SW 1271 (cell line): Measurements from ENCODE around the gene NAP1L5.
A peak's percentile ranks its signal among the peaks of the same experiment; 100 is the strongest.

ENCODE experiments used
- DNase-seq, 2 experiments: peaks; one replicate each; lab custom pipeline; 2025; lab: John Stamatoyannopoulos, UW

Gene NAP1L5

GRCh38 chr4:88722276-88722780, 24.7 kb upstream of the NAP1L5 start:
- no peak for DNase-seq

DNA sequence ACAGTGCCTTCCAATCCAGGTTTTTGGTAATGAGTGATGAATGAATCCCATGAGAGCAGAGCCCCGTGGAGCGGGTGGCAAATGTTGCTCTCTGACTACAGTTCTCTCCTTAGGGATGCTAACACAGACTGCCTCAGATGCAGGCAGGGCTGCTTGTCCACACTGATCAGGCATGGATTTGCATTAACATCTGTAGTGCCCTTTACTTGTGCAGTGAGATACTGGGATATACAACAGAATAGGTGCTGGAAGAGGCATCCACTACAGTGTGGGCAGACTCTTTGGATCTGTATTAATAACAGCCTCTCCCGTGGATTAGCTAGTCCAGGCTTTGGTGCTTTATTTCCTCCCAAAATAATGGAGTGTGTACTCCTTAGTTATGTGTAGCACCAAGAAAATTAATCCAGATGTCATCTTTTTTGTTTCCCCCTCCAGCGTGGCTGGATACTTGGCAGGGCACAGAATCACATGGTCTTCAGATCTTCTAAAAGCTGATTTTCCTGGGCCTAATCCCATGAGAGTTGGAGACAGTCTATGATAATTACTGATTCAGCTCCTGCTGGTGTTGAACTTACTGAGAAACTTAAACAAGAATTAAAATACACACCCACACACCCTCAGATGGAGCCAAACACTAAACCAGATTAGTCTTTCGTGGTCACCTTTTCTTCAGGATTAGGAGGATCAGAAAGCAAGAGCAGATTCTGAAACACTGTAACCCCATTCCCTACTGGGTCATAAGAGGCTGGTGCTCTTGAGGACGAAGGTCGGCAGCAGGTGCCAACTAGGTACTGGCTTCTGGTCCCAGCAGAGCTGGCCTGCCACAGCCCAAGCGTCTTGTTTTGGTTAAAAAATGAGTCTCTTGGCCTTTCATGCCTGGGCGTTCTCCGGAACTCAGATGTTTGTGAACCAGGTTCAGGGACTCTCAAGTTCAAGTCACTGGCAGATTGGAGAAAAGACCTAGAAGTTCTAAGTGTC, 23.1 kb upstream of the NAP1L5 start:
- DNase-seq = no peak

DNA sequence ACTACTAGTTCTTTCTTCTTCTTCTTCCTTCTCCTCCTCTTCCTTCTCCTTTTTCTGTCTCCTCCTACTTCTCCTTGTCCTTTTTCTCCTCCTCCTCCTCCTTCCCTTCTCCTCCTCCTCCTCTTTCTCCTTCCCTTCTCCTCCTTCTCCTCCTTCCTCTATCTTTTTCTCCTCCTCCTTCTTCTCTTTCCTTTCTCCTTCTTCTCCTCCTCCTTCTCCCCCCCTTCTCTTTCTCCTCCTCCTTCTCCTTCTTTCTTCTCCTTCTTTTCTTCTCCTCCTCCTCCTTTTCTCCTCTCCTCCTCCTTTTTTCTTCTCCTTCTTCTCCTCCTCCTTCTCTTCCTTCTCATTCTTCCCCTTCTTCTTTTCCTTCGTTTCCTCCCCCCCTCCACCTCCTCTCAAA, 21.8 kb upstream of the NAP1L5 start:
- DNase-seq = no peak

GRCh38 chr4:88718098-88718497, 20.5 kb upstream of the NAP1L5 start:
- DNase-seq = no peak

DNA sequence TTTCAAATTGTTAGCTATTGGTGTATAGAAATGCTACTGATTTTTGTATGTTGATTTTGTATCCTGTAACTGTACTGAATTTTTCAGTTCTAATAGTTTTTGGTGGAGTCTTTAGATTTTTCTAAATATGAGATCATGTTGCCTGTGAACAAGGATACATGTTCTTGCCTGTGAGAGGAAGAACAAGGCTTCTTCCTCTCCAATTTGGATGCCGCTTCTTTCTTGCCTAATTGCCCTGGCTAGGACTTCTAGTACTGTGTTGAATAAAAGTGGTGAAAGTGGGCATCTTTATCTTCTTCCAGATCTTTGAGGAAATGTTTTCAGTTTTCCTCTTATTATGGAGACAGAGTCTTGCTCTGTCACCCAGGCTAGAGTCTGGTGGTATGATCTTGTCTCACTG, 16.2 kb upstream of the NAP1L5 start:
- no peak for DNase-seq

DNA sequence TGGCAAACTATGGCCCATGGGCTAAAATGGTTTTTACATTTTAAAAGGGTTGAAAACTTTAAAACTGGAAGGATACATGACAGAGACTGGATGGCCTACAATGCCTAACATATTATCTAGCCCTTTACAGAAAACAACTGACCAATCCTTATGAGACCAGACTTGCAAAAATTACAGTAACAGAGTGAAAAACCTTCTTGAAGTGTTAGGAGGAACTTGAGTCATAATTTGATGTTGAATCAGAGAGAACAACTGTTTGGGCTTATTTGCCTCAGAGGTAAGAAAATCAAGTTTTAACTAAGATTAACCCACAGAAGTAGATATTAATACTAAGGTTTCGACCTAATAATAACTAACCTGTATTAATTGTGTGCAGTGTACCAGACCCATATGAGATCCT, 12.4 kb upstream of the NAP1L5 start:
- no peak for DNase-seq

DNA sequence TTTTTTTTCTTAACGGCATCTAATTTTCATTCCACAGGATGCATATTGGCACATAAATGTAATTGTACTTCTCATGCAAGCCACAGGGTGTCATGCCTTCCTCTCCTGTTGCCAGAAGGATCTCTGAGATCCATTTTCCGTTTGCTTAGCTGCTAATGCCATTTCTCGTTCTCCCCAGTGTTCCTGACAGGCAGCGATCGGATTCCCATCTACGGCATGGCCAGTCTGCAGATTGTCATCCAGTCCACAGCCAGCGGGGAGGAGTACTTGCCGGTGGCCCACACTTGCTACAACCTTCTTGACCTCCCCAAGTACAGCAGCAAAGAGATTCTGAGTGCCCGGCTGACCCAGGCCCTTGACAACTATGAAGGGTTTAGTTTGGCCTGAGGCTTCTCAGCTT, 8.9 kb upstream of the NAP1L5 start:
- DNase-seq = no peak

DNA sequence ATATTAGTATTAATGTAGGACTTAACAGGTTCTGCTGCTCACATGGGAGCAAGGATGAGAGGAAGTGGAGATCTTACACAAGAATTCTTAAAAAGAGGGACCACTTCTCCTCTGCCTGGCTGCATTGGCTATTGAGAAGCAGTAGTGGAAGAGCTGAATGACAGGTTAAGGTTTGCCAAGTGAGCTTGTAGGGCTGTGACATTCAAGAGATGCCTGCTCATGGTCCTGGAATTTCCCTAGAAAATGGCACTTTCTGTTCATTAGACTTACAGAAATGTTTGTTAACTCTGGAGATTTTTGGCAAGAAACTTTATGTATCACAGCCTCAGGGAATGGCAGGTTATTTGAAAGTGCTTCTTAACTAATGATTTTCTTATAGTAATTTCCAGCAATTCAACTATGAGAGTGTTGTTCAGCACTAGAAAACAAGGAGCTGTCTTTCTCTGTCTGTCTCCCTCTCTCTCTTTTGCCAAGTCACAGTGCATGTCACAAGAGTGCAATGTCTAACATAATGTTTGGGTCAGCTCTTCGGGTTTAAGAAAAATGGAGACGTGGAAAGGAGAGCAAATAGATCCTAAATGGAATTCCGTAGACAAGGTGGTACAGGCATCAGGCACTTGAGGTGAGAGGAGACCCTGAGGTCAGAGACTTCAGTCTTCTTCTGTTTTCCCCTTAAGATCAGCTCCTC, 8.3 kb upstream of the NAP1L5 start:
- DNase-seq = no peak

DNA sequence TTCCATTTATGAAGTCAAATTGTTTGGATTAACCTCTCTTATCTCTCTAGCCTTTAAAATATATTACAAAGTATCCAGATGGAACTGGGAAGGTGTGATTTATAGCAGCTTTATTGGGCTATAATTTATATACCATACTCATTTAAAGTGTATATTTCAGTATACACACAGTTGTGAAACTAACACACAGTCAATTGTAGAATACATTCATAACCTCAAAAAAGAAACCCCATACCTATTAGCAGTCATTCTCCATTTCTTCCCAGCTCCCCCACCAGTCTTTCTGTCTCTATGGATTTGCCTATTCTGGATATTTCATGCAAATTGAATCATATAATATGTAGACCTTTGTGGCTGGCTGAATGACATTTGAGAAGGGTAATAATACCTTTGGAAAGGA, 7.6 kb upstream of the NAP1L5 start:
- DNase-seq = no peak

DNA sequence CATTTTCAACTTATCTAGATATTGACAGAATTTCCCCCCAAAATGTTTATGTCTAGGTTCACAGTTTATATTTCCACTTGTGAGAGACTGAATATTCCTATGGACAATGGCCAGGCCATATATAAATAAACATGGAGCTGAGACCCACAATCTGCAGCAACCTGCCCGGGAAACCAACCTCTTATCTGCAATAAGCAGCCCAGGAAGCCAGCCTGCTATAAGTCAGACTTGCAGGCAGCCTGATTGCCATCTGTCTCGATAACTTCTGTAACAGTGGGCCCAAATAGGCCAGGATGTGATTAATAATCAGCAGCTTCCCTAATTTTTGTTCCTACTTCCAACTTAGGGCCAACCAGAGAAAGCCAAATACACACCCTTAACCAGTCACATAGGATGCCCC, 5.2 kb upstream of the NAP1L5 start:
- DNase-seq = no peak

DNA sequence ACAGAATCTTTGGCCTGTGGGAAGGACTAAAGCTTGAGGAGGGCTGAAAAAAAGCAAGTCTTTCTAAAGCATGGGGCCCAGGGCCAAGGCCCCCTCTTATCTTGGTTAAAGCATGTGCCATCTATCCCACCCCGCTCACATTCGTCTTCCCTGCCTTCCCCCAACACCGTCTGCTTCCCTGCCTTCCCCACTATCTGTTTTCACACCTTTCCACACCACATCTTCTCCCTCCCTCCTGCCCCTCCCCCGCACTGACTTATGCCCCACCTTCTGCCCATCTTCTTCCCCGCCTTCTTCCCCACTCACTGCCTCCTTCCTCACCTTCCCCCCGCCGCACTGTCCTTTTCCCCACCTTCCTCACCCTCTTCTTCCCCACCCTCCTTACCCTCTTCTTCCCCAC, 890 bp upstream of the NAP1L5 start:
- no peak for DNase-seq

DNA sequence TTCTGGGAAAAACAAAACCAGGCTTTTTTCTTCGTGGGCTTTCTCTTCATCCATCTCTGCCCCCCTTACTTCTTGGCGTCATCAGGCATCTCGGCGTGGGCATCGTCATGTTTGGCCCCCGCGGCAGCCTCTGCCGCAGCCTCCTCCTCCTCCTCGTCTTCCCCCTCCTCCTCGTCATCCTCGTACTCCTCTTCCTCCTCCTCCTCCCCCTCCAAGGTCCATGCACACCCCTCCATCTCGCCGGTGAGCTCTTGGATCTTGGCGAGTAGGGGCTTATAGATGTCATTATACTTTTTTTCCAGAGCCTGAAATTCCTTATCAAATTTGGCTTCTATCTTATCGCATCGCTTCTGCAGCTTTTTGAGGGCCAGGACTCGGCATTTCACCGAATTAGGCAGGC, 488 bp downstream of the NAP1L5 start:
- no peak for DNase-seq

DNA sequence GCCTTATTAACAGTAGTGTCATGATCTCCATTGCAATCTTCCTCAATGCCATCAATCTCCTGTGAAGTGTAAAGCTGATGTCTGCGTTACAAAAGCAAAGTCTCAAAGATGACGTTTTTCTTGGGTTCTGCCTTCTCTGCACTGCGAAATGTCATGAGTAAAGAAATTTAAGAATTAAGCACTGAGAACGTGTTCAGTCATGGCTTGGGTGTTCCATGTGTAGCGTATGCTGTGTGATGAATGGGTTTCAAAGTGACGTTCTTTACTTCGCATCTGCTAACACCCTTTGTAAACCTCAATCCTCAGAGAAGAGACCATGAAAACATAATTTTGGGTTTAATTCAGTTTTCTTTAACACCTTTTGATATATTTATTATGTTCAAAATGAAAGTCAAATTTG, 999 bp downstream of the NAP1L5 start:
- DNase-seq = no peak

GRCh38 chr4:88693792-88694191, 3.8 kb downstream of the NAP1L5 start:
- DNase-seq = no peak

DNA sequence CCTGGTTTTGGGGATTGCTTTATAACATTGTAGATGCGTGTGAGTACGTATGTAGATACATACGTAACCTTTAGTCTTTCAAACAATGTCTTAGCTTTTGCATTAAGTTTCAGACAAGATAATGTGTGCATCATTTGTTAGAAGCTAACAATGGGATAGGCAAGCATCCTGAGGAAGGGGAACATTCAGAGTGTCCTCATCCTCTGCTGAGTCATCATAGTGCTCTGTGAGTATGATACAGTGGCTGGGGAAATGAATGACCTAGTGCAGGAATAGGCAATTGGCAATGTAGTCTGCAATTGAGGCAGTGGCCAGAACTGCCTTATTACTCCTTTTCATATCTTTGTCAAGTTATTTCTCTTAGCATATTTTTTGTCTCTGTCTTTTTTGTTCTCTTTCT, 7.3 kb downstream of the NAP1L5 start:
- no peak for DNase-seq

- DNase-seq = no peak
These were observed 16.4 kb downstream of the NAP1L5 start for GRCh38 chr4:88681209-88681608.

DNA sequence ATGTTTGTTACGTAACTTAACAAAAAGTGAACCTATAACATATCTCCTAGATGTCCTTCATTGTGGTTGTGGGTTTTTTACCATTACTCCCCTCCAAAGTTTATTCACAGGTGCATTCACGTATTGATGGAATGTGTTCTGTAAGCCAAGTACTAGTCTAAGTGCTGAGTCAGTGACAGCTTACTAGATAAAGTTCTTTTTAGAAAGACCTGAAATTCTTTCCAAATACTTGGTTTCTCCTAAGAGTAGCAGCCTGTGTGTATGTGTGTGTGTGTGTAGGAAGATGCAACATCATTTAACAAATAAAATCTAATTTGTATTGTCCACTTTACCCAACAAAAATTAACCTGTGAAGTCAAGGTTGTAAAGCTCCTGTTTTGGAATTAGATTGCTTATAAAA, 22.1 kb downstream of the NAP1L5 start:
- DNase-seq = no peak

DNA sequence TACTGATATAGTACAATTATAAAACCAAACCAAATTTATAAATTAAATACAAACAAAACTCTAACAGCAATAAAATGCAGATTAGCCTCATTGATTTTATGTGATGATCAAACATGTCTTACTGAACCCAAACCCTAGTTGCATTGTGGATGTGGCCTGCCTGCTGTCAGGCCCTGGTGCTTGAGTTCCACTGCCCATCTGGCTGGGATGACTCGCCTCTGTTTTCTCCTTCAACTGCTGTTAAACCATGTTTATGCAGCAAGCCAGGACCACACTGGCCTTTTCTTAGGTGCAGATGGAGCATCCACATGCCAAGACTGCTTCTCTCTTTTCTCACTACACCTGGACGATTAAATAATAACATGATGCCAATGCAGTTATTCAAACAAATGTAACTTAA, 22.6 kb downstream of the NAP1L5 start:
- DNase-seq = no peak

DNA sequence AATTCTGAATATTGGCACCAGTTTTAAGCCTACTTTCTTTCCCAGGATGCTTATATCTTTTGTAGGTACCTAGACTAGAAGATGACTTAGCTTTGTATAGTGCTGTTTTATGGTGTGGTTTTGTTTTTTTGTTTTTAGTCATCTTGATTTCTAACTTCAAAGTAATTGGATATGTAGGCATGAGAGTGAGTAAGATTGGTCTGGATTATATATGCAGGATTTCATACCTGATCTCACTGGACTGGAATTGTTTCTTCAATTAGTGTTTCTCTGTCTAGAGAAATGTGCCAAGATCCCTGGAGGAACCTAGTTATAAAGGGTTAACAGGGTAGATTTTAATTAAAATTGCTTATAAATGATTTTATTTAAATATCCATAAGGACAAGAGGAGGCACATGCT, 23.1 kb downstream of the NAP1L5 start:
- DNase-seq = no peak

DNA sequence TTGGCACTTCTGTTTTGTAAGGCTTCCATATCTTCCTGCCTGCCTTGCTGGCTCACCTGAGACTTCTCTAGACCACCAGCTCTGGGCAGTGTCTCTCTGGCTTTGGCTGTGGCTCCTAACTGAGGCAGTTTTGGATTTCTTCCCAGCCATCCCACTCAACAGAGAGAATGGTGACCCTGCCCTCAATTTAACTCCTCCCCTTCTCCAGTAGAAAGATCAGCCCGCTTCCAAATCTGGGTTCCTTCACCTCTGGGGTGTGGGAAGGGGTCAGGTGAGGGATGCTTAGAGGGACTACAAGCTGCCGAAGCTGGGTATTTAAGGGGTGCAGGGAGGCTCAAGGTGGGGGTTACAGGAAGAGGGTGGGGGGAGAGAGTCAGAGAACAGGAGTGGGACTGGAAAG, 23.7 kb downstream of the NAP1L5 start:
- DNase-seq = no peak

- DNase-seq = peak; percentile 2 to 31
These were observed 24.6 kb downstream of the NAP1L5 start for GRCh38 chr4:88672987-88673386.

- DNase-seq = no peak
These were observed 35.9 kb downstream of the NAP1L5 start for GRCh38 chr4:88661739-88662138.
